Chondrocyte (in vitro differentiated cells): ENCODE measurements around the gene PHF21B. TPM values are rescaled to one million over a fixed set of nuclear protein-coding genes. Genes with fewer than 3 reads are reported as not detected.
"Not testable (repeated sequence)": the region's sequence is repeated elsewhere in the genome, so short reads cannot be mapped to it uniquely, and the experiment has no call there.

ENCODE experiments used
- DNase-seq: peaks from one replicate; pipeline ENCODE4 v3.0.0; 2021; ENCODE audit warnings: mixed read lengths, low spot score
- H3K27ac Mint-ChIP-seq: one replicate; pipeline ENCODE4 v1.8.0; 2021; ENCODE audit warnings: mild to moderate bottlenecking, moderate library complexity, mixed read lengths; ENCODE audit not compliant: unreplicated experiment
- H3K27me3 Mint-ChIP-seq: 2 replicates; pipeline ENCODE4 v1.8.0; 2021; ENCODE audit warnings: low read depth, mixed read lengths
- H3K36me3 Mint-ChIP-seq: 2 replicates; pipeline ENCODE4 v1.8.0; 2021; ENCODE audit warnings: low read depth, mixed read lengths
- H3K4me1 Mint-ChIP-seq: 2 replicates; pipeline ENCODE4 v1.8.0; 2021; ENCODE audit warnings: low read depth, mild to moderate bottlenecking, mixed read lengths
- H3K4me3 Mint-ChIP-seq: one replicate; pipeline ENCODE4 v1.8.0; 2021; ENCODE audit warnings: mild to moderate bottlenecking, moderate library complexity, mixed read lengths; ENCODE audit not compliant: unreplicated experiment
- H3K9me3 Mint-ChIP-seq: 2 replicates; pipeline ENCODE4 v1.8.0; 2021; ENCODE audit warnings: low read depth, mixed read lengths
- CTCF ChIP-seq: fragments of 200-600 bp; sonication (generic); IDR thresholded peaks from 2 replicates; pipeline ENCODE4 v1.5.0; 2021; ENCODE audit warnings: antibody characterized with exemption, mild to moderate bottlenecking, moderate library complexity
- total RNA-seq: library from RNA; stranded (reverse); gene quantifications from 3 replicates; pipeline ENCODE4 v1.2.1, GENCODE V29; 2021

The PHF21B gene
- total RNA-seq, 1 donor from 2014 or later = 0.82 TPM

GRCh38 chr22:44965171-44965570 is 44.6 kb downstream of the PHF21B start:
- H3K27ac Mint-ChIP-seq = no peak overlapping the region
- no peaks in the 10 kb centered on the region for H3K4me1 Mint-ChIP-seq
- DNase-seq = no peak
- no peak for TF ChIP-seq CTCF
- H3K4me3 Mint-ChIP-seq = no peak overlapping the region
- H3K9me3 Mint-ChIP-seq = no peaks in the 10 kb centered on the region
- H3K27me3 Mint-ChIP-seq = peaks cover 2% of the 10 kb centered on the region
- no peaks in the 10 kb centered on the region for H3K36me3 Mint-ChIP-seq

- no peak overlapping the region for H3K4me3 Mint-ChIP-seq
- no peak overlapping the region for H3K27ac Mint-ChIP-seq
- H3K4me1 Mint-ChIP-seq = no peaks in the 10 kb centered on the region
- no peak for DNase-seq
- peaks cover 2% of the 10 kb centered on the region for H3K27me3 Mint-ChIP-seq
- H3K9me3 Mint-ChIP-seq = no peaks in the 10 kb centered on the region
- H3K36me3 Mint-ChIP-seq = no peaks in the 10 kb centered on the region
- TF ChIP-seq CTCF = no peak
Measured at GRCh38 chr22:44964722-44965078, 45.1 kb downstream of the PHF21B start.

- Mint-ChIP-seq H3K4me3 (no peak overlapping the region), H3K36me3 (no peaks in the 10 kb centered on the region), H3K4me1 (no peaks in the 10 kb centered on the region), H3K27ac (no peak overlapping the region), H3K9me3 (no peaks in the 10 kb centered on the region), H3K27me3 (peaks cover 2% of the 10 kb centered on the region)
- TF ChIP-seq CTCF = no peak
- DNase-seq = no peak
Measured at GRCh38 chr22:44963832-44964721, 45.7 kb downstream of the PHF21B start.

- no peaks in the 10 kb centered on the region for H3K36me3 Mint-ChIP-seq
- DNase-seq = no peak
- H3K27ac Mint-ChIP-seq = no peak overlapping the region
- no peak overlapping the region for H3K4me3 Mint-ChIP-seq
- TF ChIP-seq CTCF = no peak
- H3K27me3 Mint-ChIP-seq = peaks cover 2% of the 10 kb centered on the region
- H3K4me1 Mint-ChIP-seq = no peaks in the 10 kb centered on the region
- no peaks in the 10 kb centered on the region for H3K9me3 Mint-ChIP-seq
Measured at GRCh38 chr22:44962741-44963454, 46.9 kb downstream of the PHF21B start.

- H3K27ac Mint-ChIP-seq, H3K9me3 Mint-ChIP-seq, H3K4me1 Mint-ChIP-seq, DNase-seq, H3K36me3 Mint-ChIP-seq, H3K27me3 Mint-ChIP-seq, H3K4me3 Mint-ChIP-seq: not testable (repeated sequence)
Measured at GRCh38 chr22:44961682-44962081, 48.1 kb downstream of the PHF21B start.
